ENCODE measurements around the gene CUL7. TPM values are rescaled to one million over a fixed set of nuclear protein-coding genes. Genes with fewer than 3 reads are reported as not detected.
"Not testable (repeated sequence)": the region's sequence is repeated elsewhere in the genome, so short reads cannot be mapped to it uniquely, and the experiment has no call there.

The CUL7 gene
- total and polyA plus RNA-seq, 5 experiments from 2014 or later, result 1.6 to 14.4 (median 3.5) TPM

GRCh38 chr6:43055966-43056365 is 2.3 kb upstream of the CUL7 start:
- H3K27ac Mint-ChIP-seq, result peak overlapping the region in 7 of 10 donors; percentile 47 to 86 (median 65)
- H3K36me3 Mint-ChIP-seq, result peaks cover 0 to 26% (median 6%) of the 10 kb centered on the region in 3 donors
- no peaks in the 10 kb centered on the region for H3K9me3 Mint-ChIP-seq
- POLR2A ChIA-PET, result interaction anchor here (0.5 to 4.1 kb wide), 5 partner anchors 13 to 127 kb away, joined by 3 to 34 read pairs (median 4); partner anchors contain the start of gene CNPY3
- ATAC-seq (no peak), DNase-seq (no peak)
- peaks cover 29 to 71% (median 63%) of the 10 kb centered on the region in 4 donors for H3K4me1 Mint-ChIP-seq
- H3K27me3 Mint-ChIP-seq, result no peaks in the 10 kb centered on the region
- H3K4me3 Mint-ChIP-seq, result peak overlapping the region in 4 of 10 donors; percentile 10 to 37 (median 32)

DNA sequence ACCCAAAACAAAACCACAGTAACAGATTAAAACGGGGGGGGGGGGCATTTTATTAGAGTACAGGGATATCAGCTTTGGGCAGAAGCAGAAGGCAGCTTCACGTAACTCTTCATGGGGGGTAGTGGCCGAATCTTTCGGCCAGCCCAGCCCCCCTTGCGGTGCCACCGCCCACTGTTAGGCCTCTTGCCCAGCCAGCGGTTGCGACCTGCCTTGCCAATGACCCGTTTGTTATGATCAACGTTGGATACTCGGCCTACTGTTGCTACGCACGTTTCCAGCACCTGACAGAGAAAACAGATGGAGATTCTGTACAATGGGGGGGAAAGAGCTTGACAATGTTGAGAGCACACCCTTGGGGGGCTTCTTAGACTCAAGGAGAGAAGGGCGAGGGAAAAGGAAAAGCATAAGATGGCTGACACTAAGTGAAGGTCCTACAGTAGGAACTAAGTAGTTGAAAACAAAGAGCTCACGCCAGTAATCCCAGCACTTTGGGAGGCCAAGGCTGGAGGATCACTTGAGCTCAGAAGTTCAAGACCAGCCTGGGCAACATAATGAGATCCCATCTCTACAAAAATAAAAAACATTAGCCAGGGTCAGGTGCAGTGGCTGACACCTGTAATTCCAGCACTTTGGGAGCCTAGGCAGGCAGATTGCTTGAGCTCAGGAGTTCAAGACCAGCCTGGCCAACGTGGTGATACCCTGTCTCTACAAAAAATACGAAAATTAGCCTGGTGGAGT is 724 bp upstream of the CUL7 start:
- peak overlapping the region; percentile 80 to 98 (median 96) for H3K27ac Mint-ChIP-seq
- H3K4me1 Mint-ChIP-seq, result peaks cover 35 to 61% (median 59%) of the 10 kb centered on the region in 4 donors
- no peaks in the 10 kb centered on the region for H3K9me3 Mint-ChIP-seq
- DNase-seq, result peak in 1 of 10 donors; percentile 4
- POLR2A ChIA-PET, result interaction anchor here (0.6 to 4.1 kb wide), 19 partner anchors 8 to 1115 kb away, joined by 3 to 34 read pairs (median 6); partner anchors contain the start of genes CNPY3, KLHDC3, MEA1 and PEX6
- peak overlapping the region; percentile 88 to 97 (median 94) for H3K4me3 Mint-ChIP-seq
- H3K36me3 Mint-ChIP-seq, result peaks cover 0 to 35% (median 6%) of the 10 kb centered on the region in 3 donors
- ATAC-seq, result no peak
- H3K27me3 Mint-ChIP-seq, result no peaks in the 10 kb centered on the region

DNA sequence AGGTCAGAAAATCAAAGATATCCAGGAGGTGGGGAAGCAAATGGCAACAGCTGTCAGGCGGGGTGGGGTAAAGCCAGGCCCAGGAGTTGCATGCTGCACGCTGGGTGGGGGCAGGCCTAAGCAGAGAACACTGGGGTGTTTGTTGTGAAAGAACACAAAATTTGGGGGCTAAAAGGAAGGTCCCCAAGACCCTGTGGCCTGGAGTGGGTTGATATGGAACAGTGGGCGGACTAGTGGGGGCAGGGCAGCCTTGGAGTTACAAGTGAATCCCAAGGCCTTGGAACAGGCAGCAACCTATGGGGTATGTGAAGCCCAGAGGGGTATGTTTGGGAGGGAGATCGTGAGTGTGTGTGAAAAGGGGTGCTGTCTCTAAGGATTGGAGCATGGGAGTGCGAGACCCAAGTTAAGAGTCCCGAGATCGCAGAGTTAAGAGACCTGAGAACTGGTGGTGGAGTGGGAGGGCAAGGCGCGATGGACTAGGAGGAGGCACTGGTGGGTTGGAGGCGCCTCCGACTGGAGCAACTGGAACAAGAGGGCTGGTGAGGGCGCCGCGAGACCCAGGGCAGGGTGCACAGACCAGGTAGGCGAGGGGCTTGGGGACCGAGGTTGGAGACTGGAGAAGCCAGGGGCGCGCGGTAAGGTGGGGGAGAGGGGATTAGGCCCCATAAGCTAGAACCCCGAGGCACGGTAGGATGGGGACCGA is 658 bp downstream of the CUL7 start:
- POLR2A ChIA-PET, result interaction anchor here (0.5 to 4.1 kb wide), 14 partner anchors 16 to 294 kb away, joined by 3 to 34 read pairs (median 8); partner anchors contain the start of genes CNPY3, KLHDC3, MEA1 and PEX6

GRCh38 chr6:43052225-43052841 is 1.3 kb downstream of the CUL7 start:
- Mint-ChIP-seq H3K27ac (peak overlapping the region; percentile 80 to 98 (median 96)), H3K4me3 (peak overlapping the region; percentile 88 to 97 (median 94)), H3K4me1 (peaks cover 30 to 42% (median 41%) of the 10 kb centered on the region in 4 donors), H3K9me3 (no peaks in the 10 kb centered on the region), H3K27me3 (no peaks in the 10 kb centered on the region), H3K36me3 (peaks cover 0 to 43% (median 4%) of the 10 kb centered on the region in 3 donors)
- no peak for ATAC-seq
- POLR2A ChIA-PET, result interaction anchor here (1.6 to 4.1 kb wide), 3 partner anchors 37 to 123 kb away, joined by 18 to 34 read pairs (median 29); partner anchors contain the start of genes CNPY3, KLHDC3, MEA1 and PEX6
- DNase-seq, result no peak

More for the DNA sequence above, 658 bp downstream of the CUL7 start:
- Mint-ChIP-seq H3K9me3 (no peaks in the 10 kb centered on the region), H3K4me1 (peaks cover 30 to 47% (median 46%) of the 10 kb centered on the region in 4 donors), H3K36me3 (peaks cover 0 to 45% (median 7%) of the 10 kb centered on the region in 3 donors), H3K4me3 (peak overlapping the region; percentile 88 to 97 (median 94)), H3K27ac (peak overlapping the region; percentile 80 to 98 (median 96)), H3K27me3 (no peaks in the 10 kb centered on the region)
- peak; percentile 29 to 37 for ATAC-seq
- peak in 2 of 10 donors; percentile 2 to 12 for DNase-seq

- POLR2A ChIA-PET, result interaction anchor here (0.6 kb wide), 2 partner anchors 46 to 406 kb away, joined by 3 to 6 read pairs; no protein-coding TSS in a partner anchor
- Mint-ChIP-seq H3K27ac (peak overlapping the region in 4 of 10 donors; percentile 14 to 85 (median 25)), H3K4me3 (peak overlapping the region in 3 of 10 donors; percentile 30 to 58 (median 42)), H3K27me3 (no peaks in the 10 kb centered on the region), H3K4me1 (peaks cover 30 to 42% (median 37%) of the 10 kb centered on the region in 4 donors), H3K36me3 (peaks cover 0 to 43% (median 4%) of the 10 kb centered on the region in 3 donors), H3K9me3 (no peaks in the 10 kb centered on the region)
- DNase-seq (no peak), ATAC-seq (no peak)
Observed at GRCh38 chr6:43050981-43051380, 2.7 kb downstream of the CUL7 start.

DNA sequence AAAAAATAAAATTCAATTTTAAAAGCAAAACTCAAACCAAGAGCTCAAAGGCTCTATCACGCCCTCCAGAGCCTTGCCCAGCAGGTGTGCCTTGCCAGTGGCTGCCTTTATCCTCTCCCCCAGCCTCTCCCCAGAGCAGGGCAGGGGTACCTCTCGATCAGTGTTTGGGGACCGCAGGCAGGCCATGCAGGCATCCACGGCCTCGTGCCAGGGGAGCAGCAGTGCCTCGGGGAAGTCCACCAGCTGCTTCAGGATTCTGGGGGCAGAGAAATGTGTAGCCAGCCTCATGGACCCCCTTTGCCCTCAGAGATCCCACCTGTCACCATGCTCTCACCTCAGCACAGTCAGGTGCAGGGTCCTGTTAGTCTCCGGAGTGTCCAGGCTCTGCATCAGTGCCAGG is 5.7 kb downstream of the CUL7 start:
- Mint-ChIP-seq H3K27me3 (no peaks in the 10 kb centered on the region), H3K9me3 (no peaks in the 10 kb centered on the region), H3K27ac (no peak overlapping the region), H3K36me3 (peaks cover 0 to 52% (median 5%) of the 10 kb centered on the region in 3 donors), H3K4me1 (peaks cover 22 to 26% (median 25%) of the 10 kb centered on the region in 4 donors), H3K4me3 (no peak overlapping the region)
- DNase-seq (peak in 1 of 10 donors; percentile 11), ATAC-seq (no peak)
- POLR2A ChIA-PET, result interaction anchor here (0.6 to 0.9 kb wide), 2 partner anchors 168 to 183 kb away, joined by 3 read pairs; no protein-coding TSS in a partner anchor

DNA sequence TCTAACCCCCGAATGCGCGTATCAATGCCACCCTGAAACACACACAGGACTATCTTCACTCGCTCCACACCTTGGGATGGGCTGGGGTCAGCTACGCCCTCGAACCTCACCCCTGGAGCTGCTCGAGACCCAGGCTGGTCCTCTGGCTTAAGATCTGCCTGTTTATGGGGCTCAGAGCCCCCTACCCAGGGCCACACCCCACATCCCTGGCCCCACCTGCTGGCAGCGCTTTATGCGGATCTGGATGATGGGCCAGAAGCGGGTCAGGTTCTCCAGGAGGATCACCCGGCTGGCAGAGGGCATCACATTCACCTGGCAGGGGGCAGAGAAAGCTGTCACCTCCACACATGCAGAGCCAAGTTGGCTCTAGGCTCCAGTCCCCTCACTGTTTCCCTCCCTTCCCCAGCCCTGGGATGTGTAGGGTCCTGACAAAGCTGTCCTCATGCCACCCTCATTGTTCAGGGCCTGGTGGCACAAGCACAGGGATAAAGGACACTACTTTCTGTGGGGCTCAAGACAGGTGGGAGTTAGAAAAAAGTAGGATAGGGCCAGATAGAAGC is 8.2 kb downstream of the CUL7 start:
- H3K27me3 Mint-ChIP-seq, result no peaks in the 10 kb centered on the region
- H3K4me1 Mint-ChIP-seq, result peaks cover 0 to 8% (median 2%) of the 10 kb centered on the region in 4 donors
- H3K9me3 Mint-ChIP-seq, result no peaks in the 10 kb centered on the region
- DNase-seq (peak in 1 of 10 donors; percentile 56), ATAC-seq (no peak)
- H3K36me3 Mint-ChIP-seq, result peaks cover 0 to 66% (median 5%) of the 10 kb centered on the region in 3 donors
- H3K27ac Mint-ChIP-seq, result peak overlapping the region in 1 of 10 donors; percentile 56
- POLR2A ChIA-PET, result interaction anchor here (0.6 kb wide), 1 partner anchor 24 kb away, joined by 3 read pairs; the partner anchor contains the start of gene RRP36
- no peak overlapping the region for H3K4me3 Mint-ChIP-seq

GRCh38 chr6:43043310-43043709 is 10.3 kb downstream of the CUL7 start:
- POLR2A ChIA-PET, result interaction anchor here (0.6 to 1.2 kb wide), 2 partner anchors 13 to 92 kb away, joined by 3 to 4 read pairs; no protein-coding TSS in a partner anchor

DNA sequence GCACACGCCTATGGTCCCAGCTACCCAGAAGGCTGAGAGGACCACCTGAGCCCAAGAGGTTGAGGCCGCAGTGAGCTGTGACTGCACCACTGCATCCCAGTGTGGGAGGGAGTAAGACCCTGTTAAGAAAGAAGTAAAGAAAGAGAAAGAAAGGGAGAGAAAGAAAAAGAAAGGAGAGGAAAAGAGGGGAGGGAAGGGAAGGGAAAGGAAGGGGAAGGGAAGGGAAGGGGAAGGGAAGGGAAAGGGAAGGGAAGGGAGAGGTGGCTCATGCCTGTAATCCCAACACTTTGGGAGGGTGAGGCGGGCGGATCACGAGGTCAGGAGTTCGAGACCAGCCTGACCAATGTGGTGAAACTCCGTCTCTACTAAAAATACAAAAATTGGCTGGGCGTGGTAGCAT is 12.2 kb downstream of the CUL7 start:
- POLR2A ChIA-PET, result interaction anchor here (0.6 to 1.1 kb wide), 4 partner anchors 15 to 145 kb away, joined by 3 to 7 read pairs (median 4); no protein-coding TSS in a partner anchor
- H3K27ac Mint-ChIP-seq, result peak overlapping the region in 2 of 10 donors; percentile 44 to 83
- not testable (repeated sequence) for H3K4me1 Mint-ChIP-seq, DNase-seq, H3K9me3 Mint-ChIP-seq, H3K27me3 Mint-ChIP-seq, ATAC-seq, H3K4me3 Mint-ChIP-seq
- peaks cover 0 to 64% (median 6%) of the 10 kb centered on the region in 3 donors for H3K36me3 Mint-ChIP-seq

More at GRCh38 chr6:43043310-43043709, 10.3 kb downstream of the CUL7 start:
- DNase-seq (no peak), ATAC-seq (no peak)
- Mint-ChIP-seq H3K27me3 (no peaks in the 10 kb centered on the region), H3K4me1 (peaks cover 0 to 9% (median 0%) of the 10 kb centered on the region in 4 donors), H3K4me3 (no peak overlapping the region), H3K9me3 (no peaks in the 10 kb centered on the region), H3K36me3 (peaks cover 0 to 64% (median 5%) of the 10 kb centered on the region in 3 donors), H3K27ac (peak overlapping the region in 2 of 10 donors; percentile 19 to 45)

DNA sequence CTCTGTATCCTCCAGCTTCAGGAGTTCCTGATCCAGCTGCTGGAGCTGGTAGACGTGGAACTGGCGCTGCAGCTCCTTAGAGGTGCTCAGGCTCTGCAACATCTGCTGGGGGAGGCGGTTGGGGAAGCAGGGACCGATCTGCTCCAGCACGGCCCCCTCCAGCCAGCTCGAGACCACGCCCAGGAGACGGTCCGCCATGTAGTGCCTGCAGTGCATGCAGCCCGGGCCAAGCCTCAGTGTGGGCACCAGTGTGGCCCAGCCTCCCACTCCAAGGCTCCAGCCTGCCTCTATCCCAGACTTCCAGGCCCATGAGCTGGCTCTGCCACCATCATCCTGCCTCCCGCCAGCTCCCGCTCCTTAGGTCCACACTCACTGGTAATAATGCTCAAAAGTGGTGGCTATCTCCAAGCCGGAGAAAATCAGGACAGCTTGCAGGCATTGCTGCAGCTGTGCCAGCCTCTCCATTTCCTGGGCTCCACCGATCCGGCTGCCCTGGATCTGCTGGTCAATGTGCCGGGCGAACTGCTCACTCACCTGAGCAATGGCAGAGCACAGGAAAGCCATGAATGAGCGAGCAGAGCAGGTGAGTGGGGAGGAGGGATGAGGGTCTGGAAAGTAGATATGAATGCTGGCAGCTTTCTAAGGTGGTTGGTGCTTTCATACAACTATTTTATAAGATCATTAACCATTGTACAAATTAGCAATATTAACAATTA is 13.0 kb downstream of the CUL7 start:
- Mint-ChIP-seq H3K4me1 (peaks cover 0 to 9% (median under 1%) of the 10 kb centered on the region in 4 donors), H3K27me3 (no peaks in the 10 kb centered on the region), H3K27ac (peak overlapping the region in 2 of 10 donors; percentile 76 to 86), H3K4me3 (peak overlapping the region in 1 of 10 donors; percentile 16), H3K9me3 (no peaks in the 10 kb centered on the region), H3K36me3 (peaks cover 0 to 60% (median 2%) of the 10 kb centered on the region in 3 donors)
- ATAC-seq (no peak), DNase-seq (no peak)
- POLR2A ChIA-PET, result interaction anchor here (0.7 to 1.1 kb wide), 2 partner anchors 28 to 54 kb away, joined by 4 to 7 read pairs; no protein-coding TSS in a partner anchor

DNA sequence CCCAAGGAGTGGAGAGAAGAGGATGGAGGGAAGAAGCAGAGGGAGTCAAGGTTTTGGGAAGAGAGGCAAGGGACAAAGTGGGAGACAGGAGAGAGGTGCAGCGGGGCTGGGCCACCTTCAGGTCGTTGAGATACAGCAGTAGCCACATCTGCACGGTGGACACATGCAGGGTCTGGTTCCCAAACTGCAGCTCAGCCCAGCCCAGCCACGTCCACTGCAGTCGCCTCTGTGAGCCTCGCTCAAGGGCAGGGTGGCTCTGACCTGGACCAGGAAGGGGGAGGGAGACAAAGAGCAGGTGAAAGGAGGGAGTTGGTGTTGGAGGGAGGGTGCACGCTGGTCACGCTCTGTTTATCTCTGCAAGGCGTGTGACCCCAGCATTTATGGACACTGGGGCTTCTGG is 14.9 kb downstream of the CUL7 start:
- no peak overlapping the region for H3K4me3 Mint-ChIP-seq
- no peak for DNase-seq
- POLR2A ChIA-PET, result interaction anchor here (1.1 kb wide), 1 partner anchor 25 kb away, joined by 3 read pairs; the partner anchor contains the start of genes KLHDC3 and MEA1
- ATAC-seq, result no peak
- peaks cover 0 to 63% (median 5%) of the 10 kb centered on the region in 3 donors for H3K36me3 Mint-ChIP-seq
- peaks cover 0 to 11% (median under 1%) of the 10 kb centered on the region in 4 donors for H3K4me1 Mint-ChIP-seq
- H3K27ac Mint-ChIP-seq, result peak overlapping the region in 3 of 10 donors; percentile 18 to 67 (median 46)
- H3K9me3 Mint-ChIP-seq, result no peaks in the 10 kb centered on the region
- no peaks in the 10 kb centered on the region for H3K27me3 Mint-ChIP-seq

All from naive thymus-derived CD8-positive, alpha-beta T cell (primary cell).